HS-27A (cell line): ENCODE results near the gene DLK1.

ENCODE experiments used
- DNase-seq: peaks from one replicate; pipeline ENCODE4 v3.0.0-alpha.2; 2012; ENCODE audit warnings: low read depth, missing footprints

DLK1 gene

GRCh38 chr14:100761481-100761880, 34.8 kb downstream of the DLK1 start:
- no peak for DNase-seq

DNA sequence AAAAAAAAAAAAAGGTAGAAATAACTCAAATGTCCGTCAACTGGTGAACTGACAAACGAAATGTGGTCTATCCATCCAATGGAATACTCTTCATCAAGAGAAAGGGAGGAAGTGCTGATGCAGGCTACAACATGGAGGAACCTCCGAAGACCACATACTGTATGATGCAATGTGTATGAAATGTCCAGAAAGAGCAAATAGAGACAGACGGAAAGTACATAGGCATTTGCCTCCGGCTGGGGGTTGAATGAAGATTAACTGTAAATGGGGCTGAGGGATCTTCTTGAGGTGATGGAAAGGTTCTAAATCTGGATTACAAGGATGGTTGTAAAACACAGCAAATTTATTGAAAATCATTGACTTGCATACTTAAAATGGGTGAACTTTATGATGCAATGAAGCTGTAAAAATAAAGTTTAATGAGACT, 35.4 kb downstream of the DLK1 start:
- DNase-seq: no peak

GRCh38 chr14:100762901-100763300, 36.2 kb downstream of the DLK1 start:
- DNase-seq: no peak

DNA sequence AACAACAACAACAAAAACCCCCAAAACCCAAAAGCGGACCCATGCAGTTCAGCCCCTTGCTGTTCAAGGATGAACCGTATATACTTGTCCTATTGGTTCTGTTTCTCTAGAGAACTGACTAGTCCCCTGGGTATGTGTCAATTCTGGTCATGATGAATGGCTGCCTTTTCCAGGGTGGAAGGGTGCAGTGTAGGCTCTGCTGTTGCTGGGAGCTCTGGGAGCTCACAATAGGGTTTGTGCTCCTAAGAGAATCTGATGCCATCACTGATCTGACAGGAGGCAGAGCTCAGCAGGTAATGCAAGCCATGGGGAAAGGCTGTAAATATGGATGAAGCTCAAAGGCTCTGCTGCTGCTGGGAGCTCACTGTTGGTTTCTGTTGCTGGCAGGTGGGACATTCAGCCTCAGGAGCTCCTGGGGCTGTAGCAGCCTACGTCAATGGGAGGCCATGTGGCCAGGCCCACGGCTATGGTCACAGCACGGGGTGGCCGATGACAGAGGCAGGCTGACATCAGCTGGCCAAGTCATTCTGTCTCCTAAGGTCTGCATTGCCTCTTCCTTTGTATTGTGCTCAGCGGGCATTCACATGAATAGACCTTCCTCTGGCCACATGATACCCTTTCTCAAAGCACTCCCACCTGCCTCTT, 37.9 kb downstream of the DLK1 start:
- DNase-seq: no peak

DNA sequence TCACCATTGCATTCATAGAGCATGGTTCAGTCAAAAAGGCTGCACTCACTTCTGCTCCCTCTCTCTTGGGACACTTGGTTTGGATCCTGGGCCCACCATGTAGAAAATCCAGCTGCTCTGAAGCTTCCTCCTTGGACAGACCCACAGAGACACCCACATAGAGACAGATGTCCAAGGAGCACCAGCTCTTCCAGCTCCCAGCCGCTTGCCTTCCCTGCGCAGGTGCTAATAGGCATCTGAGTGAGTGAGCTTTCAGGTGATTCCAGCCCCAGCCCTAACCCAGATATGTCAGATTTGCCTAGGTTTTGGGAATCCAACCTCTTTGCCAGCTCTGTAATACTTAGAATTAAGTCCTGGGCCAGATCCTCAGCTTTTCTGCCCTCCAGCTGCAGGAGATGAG, 38.6 kb downstream of the DLK1 start:
- no peak for DNase-seq

DNA sequence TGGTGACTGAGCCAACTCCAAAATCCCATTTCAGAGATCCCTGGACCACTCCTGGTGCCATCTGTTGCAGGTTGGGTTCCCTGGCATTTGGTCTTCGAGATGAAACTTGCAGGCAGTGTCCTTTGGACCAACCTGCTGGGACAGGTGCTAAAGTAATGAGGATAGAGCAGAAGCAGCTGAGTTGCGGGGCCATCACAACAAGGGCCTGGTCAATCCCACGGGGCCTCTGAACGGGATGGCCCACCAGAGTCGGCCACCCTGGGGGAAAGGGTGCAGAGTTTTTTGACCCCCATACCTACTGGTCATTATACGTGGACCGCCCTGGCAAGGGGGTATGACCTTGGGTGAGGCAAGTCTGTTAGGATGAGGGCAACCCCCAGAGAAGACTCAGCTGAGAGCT, 39.3 kb downstream of the DLK1 start:
- no peak for DNase-seq

DNA sequence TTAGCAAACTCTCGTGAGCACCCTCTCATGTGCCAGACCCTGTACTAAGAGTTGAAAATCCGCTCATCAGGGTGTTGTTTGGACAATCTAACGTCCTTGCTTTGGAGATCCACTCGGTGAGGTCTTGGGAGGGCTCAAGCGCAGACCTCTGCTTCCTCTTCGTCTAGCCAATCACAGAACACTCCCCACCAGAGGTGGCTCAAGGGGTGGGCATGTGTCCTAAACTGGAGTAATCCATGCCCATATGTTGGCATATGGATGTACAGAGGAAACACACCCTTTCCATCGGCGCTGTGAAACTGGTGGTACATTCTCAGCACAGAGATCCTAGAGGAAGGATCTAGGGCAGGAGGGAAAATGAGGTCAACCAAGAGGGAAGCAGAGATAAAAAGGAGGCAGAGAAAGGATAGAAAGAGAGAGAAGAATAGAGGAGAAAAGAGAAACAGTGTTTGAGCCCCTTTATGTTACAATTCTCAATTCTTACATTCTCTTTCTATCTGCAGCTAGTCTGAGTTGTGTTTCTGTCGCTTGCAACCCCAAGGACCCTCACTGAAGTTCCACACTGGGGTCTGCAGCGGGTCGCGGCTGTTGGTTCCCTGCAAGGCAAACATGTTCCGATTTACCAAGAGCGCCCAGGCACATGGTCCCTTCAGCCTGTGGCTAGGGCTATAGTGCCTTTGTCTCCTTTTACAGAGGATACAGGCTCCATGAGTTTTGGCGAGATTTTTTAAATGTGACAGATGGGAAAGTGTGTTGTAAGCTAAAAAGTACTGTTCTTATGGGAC, 40.5 kb downstream of the DLK1 start:
- DNase-seq: no peak

DNA sequence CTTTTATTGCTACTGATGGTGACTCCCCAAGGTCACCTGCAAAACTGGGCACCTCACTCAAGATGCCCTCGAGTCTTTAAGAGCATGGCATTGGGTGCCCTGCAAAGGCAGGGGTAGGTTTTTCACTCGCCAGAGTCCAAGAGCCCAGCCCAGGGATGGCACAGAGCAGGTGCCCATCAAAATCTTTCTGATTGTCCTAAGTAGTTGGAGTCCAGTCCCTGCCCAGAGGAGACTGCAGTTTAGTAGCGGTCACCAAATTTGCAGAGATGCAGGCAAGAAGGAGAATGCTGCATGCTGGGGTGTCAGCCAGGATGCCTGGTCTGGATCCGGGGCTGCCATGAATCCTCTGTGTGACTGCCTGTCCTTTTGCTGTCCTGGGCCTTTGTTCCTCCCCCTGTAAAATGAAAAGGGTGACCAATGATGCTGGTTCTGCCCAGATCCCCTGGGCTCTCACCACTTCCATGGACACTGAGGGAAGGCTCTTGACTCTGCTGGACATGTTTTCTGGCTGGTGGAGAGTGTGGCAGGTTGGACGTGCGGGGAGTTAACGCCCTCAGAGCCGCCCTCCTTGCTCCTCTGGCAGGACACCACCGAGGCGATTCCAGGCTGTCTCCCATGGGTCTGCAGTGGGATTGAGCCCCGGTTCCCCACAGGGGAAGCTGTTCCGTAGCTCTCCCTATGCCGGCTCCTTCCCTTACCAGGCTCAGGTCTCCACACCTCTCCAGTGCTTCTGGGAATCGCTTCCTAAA, 41.3 kb downstream of the DLK1 start:
- no peak for DNase-seq

DNA sequence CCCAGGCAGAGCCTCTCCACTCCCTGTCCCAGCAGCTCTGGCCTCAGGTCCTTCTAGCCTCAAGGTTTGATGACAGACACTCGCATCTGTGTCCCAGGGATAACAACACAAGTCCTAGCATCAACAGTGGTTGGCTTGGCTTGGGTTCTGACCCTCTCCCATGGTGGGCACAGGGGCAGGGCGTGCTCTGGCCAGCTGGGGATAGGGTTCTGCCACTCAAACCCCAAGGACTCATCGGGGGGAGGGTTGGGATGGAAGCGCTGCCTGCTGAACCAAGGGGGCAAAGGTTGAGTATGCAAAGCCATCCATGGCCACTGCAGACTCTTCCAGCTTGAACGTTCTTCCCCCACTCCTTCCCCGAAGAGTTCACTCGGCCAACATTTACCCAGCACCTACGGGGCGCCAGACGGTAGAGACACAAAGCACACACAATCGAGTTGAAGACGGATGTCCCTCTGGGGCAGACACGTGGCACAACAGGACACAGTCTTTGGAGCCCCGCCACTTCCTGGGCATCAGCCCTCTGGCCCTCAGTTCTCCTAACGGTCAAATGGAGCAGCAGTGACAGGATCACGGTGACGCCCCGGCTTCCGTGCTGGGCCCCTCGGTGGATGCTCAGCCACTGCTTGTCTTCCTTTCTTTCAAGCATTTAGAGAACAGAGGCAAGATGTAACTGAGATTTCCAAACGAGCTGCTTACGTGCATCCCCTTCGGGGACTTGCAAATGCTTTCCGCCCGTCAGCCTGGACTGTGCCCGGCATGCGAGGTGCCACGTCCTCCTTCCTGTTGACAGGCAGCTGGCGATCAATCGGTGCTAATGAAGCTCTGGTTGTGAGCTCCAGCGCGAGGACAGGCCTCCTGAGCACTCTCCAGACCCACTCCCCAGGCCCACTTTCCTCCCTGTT, 42.6 kb downstream of the DLK1 start:
- no peak for DNase-seq

GRCh38 chr14:100770046-100770445, 43.4 kb downstream of the DLK1 start:
- no peak for DNase-seq

- no peak for DNase-seq
These were observed 44.0 kb downstream of the DLK1 start for GRCh38 chr14:100770605-100771120.

DNA sequence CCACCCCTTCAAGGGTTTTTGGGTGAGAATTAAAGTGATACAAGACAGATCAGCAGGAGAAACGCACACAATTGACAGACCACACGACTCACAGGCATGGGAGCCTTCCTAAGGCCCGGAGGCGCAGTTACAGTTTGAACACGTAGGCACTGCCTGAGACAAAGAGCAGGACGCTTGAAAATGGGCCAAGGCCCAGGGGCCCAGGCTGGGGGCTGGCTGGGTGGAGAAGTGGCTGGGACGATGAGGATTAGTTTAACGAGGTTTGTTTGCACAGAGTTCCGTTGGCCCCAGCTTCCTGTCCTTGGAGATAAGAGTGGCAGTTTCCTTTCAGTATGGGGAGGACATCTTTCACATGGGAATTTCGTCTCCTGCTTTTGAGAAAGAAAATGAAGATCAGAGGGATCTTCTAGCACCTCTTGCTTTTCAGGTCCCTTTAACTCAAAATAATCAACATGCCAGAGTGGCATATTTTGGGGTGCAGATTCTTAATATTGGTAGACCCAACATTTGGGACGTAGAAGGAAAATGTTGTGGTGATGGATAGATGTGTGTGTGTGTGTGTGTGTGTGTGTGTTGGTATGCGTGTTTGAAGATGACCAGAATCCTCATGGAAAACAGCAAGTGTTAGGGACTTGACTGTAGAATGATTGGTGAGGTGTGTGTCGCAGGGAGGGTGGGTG, 44.6 kb downstream of the DLK1 start:
- DNase-seq: no peak

DNA sequence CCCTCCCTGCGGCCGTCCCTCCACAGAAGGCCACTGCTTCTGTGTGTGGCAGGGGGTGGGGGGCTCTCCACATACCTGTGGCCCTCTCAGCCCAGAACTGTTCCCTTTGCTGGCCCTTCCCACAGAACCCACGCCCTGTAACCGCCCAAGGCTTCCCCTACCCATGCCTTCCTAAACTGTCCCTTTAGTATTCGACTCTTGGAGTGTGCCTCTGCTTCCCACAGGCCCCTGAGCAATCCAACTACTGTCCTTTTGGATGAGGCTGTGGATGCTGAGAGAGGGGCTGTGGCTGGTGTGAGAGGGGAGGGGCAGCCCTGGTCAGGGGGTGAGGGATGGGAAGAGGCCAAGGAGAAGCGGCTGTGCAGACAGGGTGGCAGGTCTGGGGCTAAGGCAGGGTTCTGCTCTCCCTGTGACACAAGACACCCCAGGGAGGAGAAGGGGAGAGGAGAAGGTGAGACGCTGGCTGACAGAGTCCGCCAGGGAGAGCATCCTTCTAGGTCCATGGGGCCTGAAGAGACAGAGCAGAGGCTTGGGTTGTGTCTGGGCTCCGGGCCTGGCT, 46.0 kb downstream of the DLK1 start:
- DNase-seq: no peak

DNA sequence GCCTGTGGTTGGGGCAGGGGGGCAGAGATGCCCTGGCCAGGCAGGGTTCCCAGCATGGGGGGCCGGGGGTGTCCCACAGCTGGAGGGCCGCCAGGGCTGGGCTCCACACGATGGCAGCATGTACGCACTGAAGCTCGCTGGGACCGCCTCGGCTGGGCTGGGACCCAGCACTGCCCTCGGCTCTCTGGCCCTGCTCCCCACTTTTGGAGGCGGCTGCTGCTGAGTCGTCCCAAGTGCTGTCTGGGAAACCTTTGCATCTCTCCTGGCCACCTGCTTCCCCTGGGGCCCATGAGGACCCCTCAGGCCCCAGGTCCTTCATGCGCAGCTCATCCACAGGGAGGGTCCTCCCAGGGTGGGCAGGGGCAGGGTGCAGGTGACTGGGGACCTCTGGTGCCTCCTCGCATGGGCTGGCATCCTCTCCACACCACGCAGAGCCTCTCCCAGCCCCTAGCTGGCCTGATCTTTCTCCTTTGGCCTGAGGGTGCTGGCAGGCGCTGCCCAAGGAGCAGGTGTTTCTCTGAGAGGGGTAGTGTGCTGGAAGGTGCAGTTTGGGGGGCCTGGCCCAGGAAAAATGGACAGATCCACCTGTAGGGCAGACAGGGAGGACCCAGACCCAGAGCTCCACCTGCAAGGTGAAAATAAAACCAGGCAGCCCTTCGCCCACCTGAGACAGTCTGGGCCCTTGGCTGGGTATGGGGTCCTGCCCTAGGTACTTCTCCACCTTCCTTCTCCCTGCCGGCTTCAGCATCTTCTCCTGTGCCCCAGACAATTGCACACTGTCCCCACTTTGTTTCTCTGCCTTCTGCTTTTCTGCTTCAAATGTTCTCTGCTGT, 46.9 kb downstream of the DLK1 start:
- DNase-seq: no peak

GRCh38 chr14:100774164-100774537, 47.5 kb downstream of the DLK1 start:
- no peak for DNase-seq

GRCh38 chr14:100775351-100775830, 48.7 kb downstream of the DLK1 start:
- DNase-seq: no peak

GRCh38 chr14:100775831-100776591, 49.3 kb downstream of the DLK1 start:
- DNase-seq: no peak

DNA sequence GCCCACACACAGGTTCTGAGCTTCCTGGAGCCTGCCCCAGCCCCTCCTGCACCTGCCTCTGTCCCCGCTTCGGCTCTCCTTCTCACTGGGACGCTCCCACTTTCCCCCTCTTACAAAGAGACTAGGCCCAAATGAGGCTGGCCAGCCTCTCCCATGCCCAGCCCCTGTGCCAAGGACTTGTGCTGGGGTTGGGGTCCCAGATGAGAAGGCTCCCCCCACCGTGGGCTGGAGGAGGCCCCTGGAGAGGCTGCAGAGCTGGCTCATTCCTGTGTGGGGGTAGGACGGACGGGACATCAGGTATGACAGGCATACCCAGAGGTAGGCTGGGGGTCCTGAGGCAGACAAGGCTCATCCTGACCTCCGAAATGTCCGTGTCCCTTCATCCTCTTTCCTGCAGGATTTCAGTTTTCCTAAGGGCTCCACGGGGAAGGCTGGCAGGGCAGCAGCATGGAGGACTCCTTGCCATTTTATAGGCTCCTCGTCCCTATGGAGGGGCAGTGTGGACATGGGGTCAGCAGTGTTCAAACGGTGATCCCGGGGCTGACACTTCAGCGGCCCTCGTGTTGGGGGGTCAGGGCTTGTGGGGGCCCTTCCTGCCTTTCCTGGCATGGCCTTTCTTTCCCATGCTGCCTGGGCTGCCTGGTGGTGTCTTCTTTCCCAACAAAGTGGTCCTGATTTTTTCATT, 50.1 kb downstream of the DLK1 start:
- DNase-seq: no peak
